ENCODE results near the gene LRRC63.

LRRC63 gene

GRCh38 chr13:46166947-46167610 is 44.6 kb upstream of the LRRC63 start:
- Histone ChIP-seq H3K9me3 (no peaks in the 10 kb centered on the region), H3K27me3 (no peaks in the 10 kb centered on the region), H3K36me3 (no peaks in the 10 kb centered on the region), H3K4me1 (no peaks in the 10 kb centered on the region), H3K4me3 (ENCODE audit: low read depth, low read length) (no peak overlapping the region)
- TF ChIP-seq CTCF (IDR thresholded peaks at IDR 0.05; ENCODE audit: low read depth, low read length) = no peak
- DNase-seq = no peak

- Histone ChIP-seq H3K36me3 (no peaks in the 10 kb centered on the region), H3K4me3 (ENCODE audit: low read depth, low read length) (no peak overlapping the region), H3K27me3 (no peaks in the 10 kb centered on the region), H3K9me3 (no peaks in the 10 kb centered on the region), H3K4me1 (no peaks in the 10 kb centered on the region)
- no peak for TF ChIP-seq CTCF (IDR thresholded peaks at IDR 0.05; ENCODE audit: low read depth, low read length)
- DNase-seq = no peak
Measured at GRCh38 chr13:46168341-46168740, 43.4 kb upstream of the LRRC63 start.

GRCh38 chr13:46168783-46169182 is 42.9 kb upstream of the LRRC63 start:
- Histone ChIP-seq H3K4me1 (no peaks in the 10 kb centered on the region), H3K27me3 (no peaks in the 10 kb centered on the region), H3K36me3 (no peaks in the 10 kb centered on the region), H3K4me3 (ENCODE audit: low read depth, low read length) (no peak overlapping the region), H3K9me3 (no peaks in the 10 kb centered on the region)
- no peak for DNase-seq
- no peak for TF ChIP-seq CTCF (IDR thresholded peaks at IDR 0.05; ENCODE audit: low read depth, low read length)

GRCh38 chr13:46169758-46170157 is 42.0 kb upstream of the LRRC63 start:
- no peak for TF ChIP-seq CTCF (IDR thresholded peaks at IDR 0.05; ENCODE audit: low read depth, low read length)
- H3K4me1 ChIP-seq = no peaks in the 10 kb centered on the region
- no peak for DNase-seq
- no peak overlapping the region for H3K4me3 ChIP-seq (ENCODE audit: low read depth, low read length)
- no peaks in the 10 kb centered on the region for H3K9me3 ChIP-seq
- H3K36me3 ChIP-seq = no peaks in the 10 kb centered on the region
- H3K27me3 ChIP-seq = no peaks in the 10 kb centered on the region

- H3K4me1 ChIP-seq = no peaks in the 10 kb centered on the region
- no peak overlapping the region for H3K4me3 ChIP-seq (ENCODE audit: low read depth, low read length)
- no peaks in the 10 kb centered on the region for H3K36me3 ChIP-seq
- no peaks in the 10 kb centered on the region for H3K9me3 ChIP-seq
- no peak for DNase-seq
- TF ChIP-seq CTCF (IDR thresholded peaks at IDR 0.05; ENCODE audit: low read depth, low read length) = no peak
- H3K27me3 ChIP-seq = no peaks in the 10 kb centered on the region; the same call in 1 of the 2 replicates
Measured at GRCh38 chr13:46170268-46170667, 41.5 kb upstream of the LRRC63 start.

- no peak for DNase-seq
- Histone ChIP-seq H3K4me1 (no peaks in the 10 kb centered on the region), H3K36me3 (no peaks in the 10 kb centered on the region), H3K4me3 (ENCODE audit: low read depth, low read length) (no peak overlapping the region), H3K27me3 (no peaks in the 10 kb centered on the region; the same call in 1 of the 2 replicates), H3K9me3 (no peaks in the 10 kb centered on the region)
- no peak for TF ChIP-seq CTCF (IDR thresholded peaks at IDR 0.05; ENCODE audit: low read depth, low read length)
Measured at GRCh38 chr13:46170687-46171086, 41.0 kb upstream of the LRRC63 start.

Measured in BE2C (cell line).